Measurements from ENCODE around the gene IKZF5. TPM values are rescaled to one million over a fixed set of nuclear protein-coding genes. Genes with fewer than 3 reads are reported as not detected.

Gene IKZF5
- total and polyA plus RNA-seq, 11 donors = 5.0 to 16.5 (median 8.2) TPM

- WGBS, 4 donors = 98 to 100% (median 99%) methylated on average over 2 of the region's 2 CpGs
- Histone ChIP-seq H3K4me1 (peaks cover 0 to 9% (median 3%) of the 10 kb centered on the region in 12 donors), H3K4me3 (no peak overlapping the region), H3K36me3 (peaks cover 0 to 27% (median 9%) of the 10 kb centered on the region in 9 donors), H3K27ac (no peak overlapping the region), H3K9me3 (no peaks in the 10 kb centered on the region), H3K27me3 (no peaks in the 10 kb centered on the region)
- ATAC-seq = no peak
- intact Hi-C loops (cut with DNase I) = loop anchor here in 1 of 10 donors (10.0 kb wide), 1 partner anchor 610 kb away; the partner anchor contains the start of gene PLEKHA1
- DNase-seq = no peak
- TF ChIP-seq CTCF (IDR thresholded peaks at IDR 0.05) (no peak), POLR2A (IDR thresholded peaks at IDR 0.05) (no peak)
These were observed 23.9 kb downstream of the IKZF5 start for GRCh38 chr10:122984708-122985107.

- TF ChIP-seq POLR2A (IDR thresholded peaks at IDR 0.05) (no peak), CTCF (IDR thresholded peaks at IDR 0.05) (no peak)
- ATAC-seq (no peak), DNase-seq (no peak)
These were observed 24.7 kb downstream of the IKZF5 start for GRCh38 chr10:122983898-122984297.

GRCh38 chr10:122981066-122981464, 27.5 kb downstream of the IKZF5 start:
- intact Hi-C loops (cut with DNase I) = loop anchor here in 4 of 10 donors (2.0 to 10.0 kb wide), 3 partner anchors 26 to 606 kb away; partner anchors contain the start of genes C10orf88 (in 2 of the 4), ACADSB (in 1 of the 4), IKZF5 (in 1 of the 4) and PLEKHA1 (in 1 of the 4)
- DNase-seq (no peak), ATAC-seq (no peak)
- Histone ChIP-seq H3K4me1 (peaks cover 0 to 13% (median 6%) of the 10 kb centered on the region in 12 donors), H3K36me3 (peaks cover 0 to 16% (median 3%) of the 10 kb centered on the region in 9 donors), H3K9me3 (no peaks in the 10 kb centered on the region), H3K4me3 (peak overlapping the region in 11 of 12 donors; percentile 41 to 92 (median 75)), H3K27ac (peak overlapping the region in 3 of 12 donors; percentile 86 to 94 (median 90)), H3K27me3 (no peaks in the 10 kb centered on the region)
- TF ChIP-seq POLR2A (IDR thresholded peaks at IDR 0.05) (no peak), CTCF (IDR thresholded peaks at IDR 0.05) (peak in 3 of 12 donors; percentile 24 to 35 (median 27))
- 22 to 33% (median 29%) methylated on average over 4 of the region's 4 CpGs for WGBS, 4 donors

More at GRCh38 chr10:122983898-122984297, 24.7 kb downstream of the IKZF5 start:
- Histone ChIP-seq H3K27ac (no peak overlapping the region), H3K9me3 (no peaks in the 10 kb centered on the region), H3K4me3 (no peak overlapping the region), H3K27me3 (no peaks in the 10 kb centered on the region), H3K36me3 (peaks cover 0 to 24% (median 6%) of the 10 kb centered on the region in 9 donors), H3K4me1 (peaks cover 0 to 13% (median 6%) of the 10 kb centered on the region in 12 donors)
- WGBS, 4 donors = 96 to 98% (median 97%) methylated on average over 6 of the region's 6 CpGs
- intact Hi-C loops (cut with DNase I) = loop anchor here in 1 of 10 donors (10.0 kb wide), 1 partner anchor 609 kb away; the partner anchor contains the start of gene PLEKHA1

- H3K9me3 ChIP-seq = no peaks in the 10 kb centered on the region
- peak within 1 kb of the TSS; percentile 41 to 92 (median 74) for H3K4me3 ChIP-seq
- DNase-seq (peak; percentile 91 to 96 (median 94)), ATAC-seq (peak; percentile 97 to 99 (median 99))
- WGBS, 4 donors = 0 to 4% (median 1%) methylated on average over 21 to 73 of the region's 73 CpGs
- intact Hi-C loops (cut with DNase I) = loop anchor here in 5 of 10 donors (1.0 to 10.0 kb wide), 5 partner anchors 26 to 606 kb away; partner anchors contain the start of genes C10orf88 (in 4 of the 5), IKZF5 (in 2 of the 5), ACADSB (in 1 of the 5) and PLEKHA1 (in 1 of the 5)
- peaks cover 0 to 13% (median 3%) of the 10 kb centered on the region in 9 donors for H3K36me3 ChIP-seq
- TF ChIP-seq CTCF (IDR thresholded peaks at IDR 0.05) = peak; percentile 86 to 98 (median 95)
- TF ChIP-seq POLR2A (IDR thresholded peaks at IDR 0.05) = peak in 1 of 2 donors; percentile 53
- no peaks in the 10 kb centered on the region for H3K27me3 ChIP-seq
- H3K27ac ChIP-seq = peak within 1 kb of the TSS; percentile 86 to 96 (median 92)
- peaks cover 0 to 13% (median 6%) of the 10 kb centered on the region in 12 donors for H3K4me1 ChIP-seq
These were observed 28.2 kb downstream of the IKZF5 start, which contains the start of gene PSTK for GRCh38 chr10:122980209-122981065. TSS of gene PSTK (plus strand) at chr10:122980401. CDS start at chr10:122980480, 79 bp downstream.
